ENCODE data around the gene PIP5K1B.

PIP5K1B gene

GRCh38 chr9:68733021-68733405 lies 28.0 kb downstream of the PIP5K1B start:
- H3K27ac ChIP-seq (ENCODE audit: low read depth, low read length, poor library complexity, severe bottlenecking): no peak overlapping the region
- no peaks in the 10 kb centered on the region for H4K20me1 ChIP-seq (ENCODE audit: insufficient read depth, low read length)
- H3K9ac ChIP-seq (ENCODE audit: low read length): no peak overlapping the region
- H3K36me3 ChIP-seq (ENCODE audit: insufficient read depth, low read length): no peaks in the 10 kb centered on the region
- no peaks in the 10 kb centered on the region for H3F3A ChIP-seq (ENCODE audit: insufficient read depth, low read length)
- no peaks in the 10 kb centered on the region for H3K9me2 ChIP-seq (ENCODE audit: low read depth, low read length)
- no peaks in the 10 kb centered on the region for H3K9me3 ChIP-seq (ENCODE audit: low read length)
- H3K4me2 ChIP-seq (ENCODE audit: low read length): no peak overlapping the region
- no peaks in the 10 kb centered on the region for H3K79me2 ChIP-seq (ENCODE audit: insufficient read depth, low read length)
- no peak overlapping the region for H3K4me3 ChIP-seq (ENCODE audit: low read depth, low read length, poor library complexity, severe bottlenecking)
- H2AFZ ChIP-seq (ENCODE audit: low read length): no peak overlapping the region
- H3K4me1 ChIP-seq (ENCODE audit: insufficient read depth, low read length, severe bottlenecking): no peaks in the 10 kb centered on the region
- H3K27me3 ChIP-seq (ENCODE audit: insufficient read depth, low read length): no peaks in the 10 kb centered on the region
- TF ChIP-seq CTCF (IDR thresholded peaks at IDR 0.05; ENCODE audit: low read length): no peak
- no peak for TF ChIP-seq EZH2 (IDR thresholded peaks at IDR 0.05; ENCODE audit: borderline replicate concordance, low read length)

GRCh38 chr9:68738358-68738757 lies 33.3 kb downstream of the PIP5K1B start:
- H3K36me3 ChIP-seq (ENCODE audit: insufficient read depth, low read length): no peaks in the 10 kb centered on the region
- no peak overlapping the region for H2AFZ ChIP-seq (ENCODE audit: low read length)
- no peaks in the 10 kb centered on the region for H3K27me3 ChIP-seq (ENCODE audit: insufficient read depth, low read length)
- no peaks in the 10 kb centered on the region for H3K79me2 ChIP-seq (ENCODE audit: insufficient read depth, low read length)
- TF ChIP-seq EZH2 (IDR thresholded peaks at IDR 0.05; ENCODE audit: borderline replicate concordance, low read length) (no peak), CTCF (IDR thresholded peaks at IDR 0.05; ENCODE audit: low read length) (no peak)
- H3K9me2 ChIP-seq (ENCODE audit: low read depth, low read length): no peaks in the 10 kb centered on the region
- H4K20me1 ChIP-seq (ENCODE audit: insufficient read depth, low read length): no peaks in the 10 kb centered on the region
- no peak overlapping the region for H3K9ac ChIP-seq (ENCODE audit: low read length)
- H3K9me3 ChIP-seq (ENCODE audit: low read length): no peaks in the 10 kb centered on the region
- H3K27ac ChIP-seq (ENCODE audit: low read depth, low read length, poor library complexity, severe bottlenecking): no peak overlapping the region
- no peak overlapping the region for H3K4me2 ChIP-seq (ENCODE audit: low read length)
- H3K4me3 ChIP-seq (ENCODE audit: low read depth, low read length, poor library complexity, severe bottlenecking): no peak overlapping the region
- no peaks in the 10 kb centered on the region for H3F3A ChIP-seq (ENCODE audit: insufficient read depth, low read length)
- no peaks in the 10 kb centered on the region for H3K4me1 ChIP-seq (ENCODE audit: insufficient read depth, low read length, severe bottlenecking)

- no peaks in the 10 kb centered on the region for H3K9me3 ChIP-seq (ENCODE audit: low read length)
- no peaks in the 10 kb centered on the region for H4K20me1 ChIP-seq (ENCODE audit: insufficient read depth, low read length)
- H3K36me3 ChIP-seq (ENCODE audit: insufficient read depth, low read length): no peaks in the 10 kb centered on the region
- no peaks in the 10 kb centered on the region for H3K79me2 ChIP-seq (ENCODE audit: insufficient read depth, low read length)
- no peak overlapping the region for H3K9ac ChIP-seq (ENCODE audit: low read length)
- no peak overlapping the region for H3K4me3 ChIP-seq (ENCODE audit: low read depth, low read length, poor library complexity, severe bottlenecking)
- TF ChIP-seq EZH2 (IDR thresholded peaks at IDR 0.05; ENCODE audit: borderline replicate concordance, low read length) (no peak), CTCF (IDR thresholded peaks at IDR 0.05; ENCODE audit: low read length) (no peak)
- H2AFZ ChIP-seq (ENCODE audit: low read length): no peak overlapping the region
- H3K4me2 ChIP-seq (ENCODE audit: low read length): no peak overlapping the region
- H3K9me2 ChIP-seq (ENCODE audit: low read depth, low read length): no peaks in the 10 kb centered on the region
- H3F3A ChIP-seq (ENCODE audit: insufficient read depth, low read length): no peaks in the 10 kb centered on the region
- no peaks in the 10 kb centered on the region for H3K27me3 ChIP-seq (ENCODE audit: insufficient read depth, low read length)
- H3K27ac ChIP-seq (ENCODE audit: low read depth, low read length, poor library complexity, severe bottlenecking): no peak overlapping the region
- no peaks in the 10 kb centered on the region for H3K4me1 ChIP-seq (ENCODE audit: insufficient read depth, low read length, severe bottlenecking)
Observed at GRCh38 chr9:68739621-68740174, 34.7 kb downstream of the PIP5K1B start.
